ENCODE data around the gene USP48.

Gene USP48

DNA sequence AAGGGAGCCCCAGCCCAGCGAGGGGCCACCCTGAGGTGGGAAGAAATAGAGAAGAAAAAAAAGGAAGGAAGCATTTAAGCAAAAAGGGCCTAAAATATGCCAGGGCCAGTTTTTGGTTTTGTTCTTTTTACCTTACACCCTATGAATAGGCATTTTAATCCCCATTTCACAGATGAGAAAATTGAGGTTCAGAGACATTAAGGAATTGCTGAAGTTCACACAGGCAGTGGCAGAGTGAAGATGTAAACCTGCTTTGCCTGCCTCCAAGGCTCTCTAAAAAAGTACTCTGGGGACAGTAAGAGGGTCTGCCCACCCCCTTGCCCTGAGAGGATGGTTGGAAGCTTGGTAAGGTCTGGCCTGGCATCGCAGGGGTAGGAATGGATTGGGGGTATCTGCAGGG, 133.6 kb downstream of the USP48 start:
- no peak for FAIRE-seq

DNA sequence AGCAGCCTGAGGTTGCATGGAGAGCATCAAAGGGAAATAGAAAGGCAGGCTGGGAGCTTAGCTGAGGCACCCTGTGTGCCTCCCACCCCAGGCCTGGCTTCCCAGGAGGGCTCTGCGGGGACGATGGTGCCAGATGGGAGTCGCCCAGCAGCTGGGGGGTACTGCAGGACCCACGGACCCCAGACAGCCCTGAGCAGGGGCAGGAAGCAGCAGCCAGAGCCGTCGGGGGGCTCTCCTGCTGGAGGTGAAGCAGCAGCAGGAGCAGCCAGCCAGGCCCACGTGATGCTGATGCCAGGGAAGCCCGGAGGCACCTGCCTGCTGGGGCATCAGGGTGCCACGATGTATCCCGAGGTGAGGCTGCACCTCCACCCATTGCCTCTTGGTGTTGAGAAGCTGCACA, 134.2 kb downstream of the USP48 start:
- FAIRE-seq = no peak

DNA sequence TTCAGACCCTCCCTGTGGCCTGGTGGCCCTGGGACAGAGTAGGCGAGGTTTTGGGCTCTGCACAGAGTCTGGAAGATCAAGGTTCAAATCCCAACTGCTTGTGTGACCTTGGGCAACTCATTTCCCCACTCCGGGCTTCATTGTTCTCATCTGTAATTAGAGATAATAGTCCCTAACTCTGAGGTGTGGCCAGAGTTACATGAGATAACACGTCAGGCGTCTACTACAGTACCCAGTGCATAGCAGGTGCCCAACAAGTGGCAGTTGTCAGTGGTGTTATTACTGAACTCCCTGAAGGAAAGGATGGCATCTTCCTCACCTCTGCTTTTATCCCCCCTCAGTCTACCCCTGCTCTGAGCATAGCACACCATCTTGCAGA, 134.6 kb downstream of the USP48 start:
- FAIRE-seq = no peak

DNA sequence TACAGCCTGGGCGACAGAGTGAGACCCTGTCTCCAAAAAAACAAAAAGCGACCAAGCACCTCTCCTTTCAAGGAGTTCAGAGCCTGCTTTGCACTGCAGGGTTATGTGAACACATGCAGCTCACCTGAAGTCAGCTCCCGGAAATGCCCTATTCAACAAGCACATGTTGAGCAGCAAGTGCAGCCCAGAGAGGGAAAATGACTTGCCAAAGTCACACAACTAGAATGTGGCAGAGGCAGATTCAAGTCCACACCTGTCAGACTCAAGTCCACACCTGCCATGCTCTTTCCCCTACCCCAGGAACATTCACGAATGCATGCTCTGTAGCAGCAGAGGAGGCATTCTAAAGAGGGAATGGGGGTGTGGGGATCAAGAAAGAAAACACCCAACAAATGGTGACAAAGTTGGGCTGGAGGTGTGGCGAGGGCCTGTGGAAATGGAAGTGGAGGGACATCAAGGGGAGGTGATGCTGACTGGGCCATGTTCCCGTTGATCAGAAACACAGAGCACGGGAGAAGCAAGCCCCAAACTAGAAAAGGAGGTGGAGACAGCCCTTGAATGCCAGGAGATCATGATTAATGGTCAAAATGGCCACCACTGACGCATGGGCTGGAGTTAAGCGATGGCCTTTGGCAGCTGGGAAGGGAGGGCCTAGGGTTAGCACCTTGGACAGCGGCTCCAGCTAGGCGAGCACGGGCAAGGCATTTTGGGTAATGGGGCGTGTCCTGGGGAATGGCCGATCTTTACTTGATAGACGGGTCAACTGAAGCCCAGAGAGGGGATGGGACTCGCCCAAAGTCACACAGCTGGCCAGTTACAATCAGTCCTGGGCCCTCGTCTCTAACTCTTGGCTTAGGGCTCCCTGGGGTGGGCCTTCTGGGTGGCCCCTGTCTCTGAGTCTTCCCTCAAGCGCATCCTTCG, 135.3 kb downstream of the USP48 start:
- no peak for FAIRE-seq

DNA sequence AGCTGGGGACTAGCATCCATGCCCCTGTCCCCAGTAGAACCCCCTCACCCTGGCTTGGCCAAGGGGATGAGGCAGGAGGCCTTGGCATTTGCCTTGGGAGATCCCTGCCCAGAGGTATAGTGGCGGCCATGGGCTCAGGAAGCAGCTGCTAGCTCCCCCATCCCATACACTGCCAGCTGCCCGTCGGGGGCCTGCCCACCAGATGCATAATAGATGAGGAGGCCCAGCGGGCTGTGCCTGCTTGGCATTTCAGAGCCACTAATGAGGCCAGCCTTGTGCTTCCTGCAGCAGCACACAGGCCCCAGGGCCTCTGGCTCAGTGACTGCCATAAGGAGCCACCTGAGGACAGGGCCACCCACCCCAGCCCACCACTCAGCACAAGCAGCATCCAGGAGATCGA, 137.4 kb downstream of the USP48 start:
- no peak for FAIRE-seq

DNA sequence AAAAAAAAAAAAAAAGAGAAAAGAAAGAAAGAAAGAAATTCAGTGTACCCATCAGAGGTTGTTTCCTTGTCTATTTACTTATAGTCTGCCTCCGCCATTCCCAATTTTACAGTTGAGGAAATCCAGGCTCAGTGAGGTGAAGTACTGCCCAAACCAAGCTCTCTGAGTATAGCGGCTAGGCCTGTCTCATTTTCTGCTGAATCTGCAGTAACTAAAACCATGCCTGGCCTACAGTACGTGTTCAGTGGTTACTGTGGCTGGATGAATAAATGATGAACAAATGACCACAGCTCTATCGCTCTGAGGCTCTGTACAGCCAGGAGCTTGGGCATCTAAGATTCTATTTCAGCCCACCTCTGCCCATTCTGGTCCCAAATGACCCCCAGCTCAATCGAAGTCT, 138.0 kb downstream of the USP48 start:
- FAIRE-seq = no peak

DNA sequence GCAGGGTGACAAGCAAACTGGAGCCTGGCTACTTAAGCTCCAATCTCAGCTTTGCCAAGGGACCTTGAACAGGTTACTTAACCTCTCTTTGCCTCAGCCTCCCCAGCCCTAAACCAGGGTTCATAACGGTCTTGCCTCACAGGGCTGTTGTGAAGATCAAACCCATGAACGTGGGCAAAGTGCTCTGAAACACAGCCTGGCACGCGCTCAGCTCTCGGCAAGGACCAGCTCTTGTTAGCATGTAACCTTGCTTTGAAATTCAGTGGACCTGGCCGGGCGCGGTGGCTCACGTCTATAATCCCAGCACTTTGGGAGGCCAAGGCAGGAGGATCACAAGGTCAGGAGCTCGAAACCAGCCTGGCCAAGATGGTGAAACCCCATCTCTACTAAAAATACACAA, 138.6 kb downstream of the USP48 start:
- no peak for FAIRE-seq

DNA sequence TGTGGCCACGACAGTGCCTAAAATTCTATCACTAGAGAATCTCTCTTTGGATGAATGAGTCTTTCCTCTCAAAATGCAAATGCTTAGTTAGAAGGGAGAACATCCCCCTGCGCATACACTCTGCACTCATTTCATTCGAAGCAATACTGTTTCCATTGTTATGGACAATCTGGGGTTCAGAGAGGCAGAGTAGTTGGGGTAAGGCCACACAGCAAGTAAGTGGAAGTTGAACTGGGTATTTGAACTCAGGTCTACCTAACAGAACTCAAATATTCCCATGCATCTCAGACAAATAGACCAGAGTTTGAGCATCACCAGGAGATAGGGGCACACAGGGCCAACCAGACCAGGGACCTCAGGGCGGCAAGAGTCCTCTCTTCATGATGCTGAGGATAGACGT, 139.3 kb downstream of the USP48 start:
- FAIRE-seq = no peak

DNA sequence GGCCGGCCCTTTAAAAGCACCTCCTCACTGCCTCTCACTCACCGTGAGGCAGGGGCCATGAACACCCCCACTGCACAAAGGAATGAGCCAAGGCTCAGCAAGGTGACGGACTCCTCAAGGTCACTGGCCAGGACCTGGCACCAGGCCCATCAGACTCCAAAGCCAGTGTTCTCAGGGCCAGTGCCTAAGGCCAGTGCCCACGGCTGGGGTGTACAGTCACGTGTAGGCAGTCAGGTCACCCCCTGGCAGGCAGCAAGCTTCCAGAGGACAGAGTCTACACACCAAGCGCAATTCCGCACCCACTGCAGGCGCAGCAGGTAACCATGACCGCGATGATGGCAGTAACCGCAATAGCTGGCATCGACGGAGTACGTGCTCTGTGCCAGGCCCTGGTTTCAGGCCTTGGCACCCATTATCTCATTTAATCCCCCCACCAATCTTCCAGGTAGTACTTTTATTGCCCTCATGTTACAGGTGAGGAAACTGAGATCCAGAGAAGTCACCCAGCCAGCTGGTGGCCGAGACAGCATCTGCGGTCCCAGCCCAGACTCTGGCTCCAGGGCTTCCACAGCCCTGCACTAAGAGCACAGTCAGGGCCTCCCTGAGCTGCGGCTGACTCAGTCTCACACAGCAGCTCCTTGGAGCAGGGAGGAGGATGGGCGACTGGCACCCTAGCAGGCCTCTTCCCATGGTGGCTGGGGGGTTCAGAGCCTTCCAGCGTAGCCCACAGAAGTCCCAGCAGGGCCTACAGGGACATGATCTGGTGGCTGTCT, 140.8 kb downstream of the USP48 start:
- FAIRE-seq = no peak

DNA sequence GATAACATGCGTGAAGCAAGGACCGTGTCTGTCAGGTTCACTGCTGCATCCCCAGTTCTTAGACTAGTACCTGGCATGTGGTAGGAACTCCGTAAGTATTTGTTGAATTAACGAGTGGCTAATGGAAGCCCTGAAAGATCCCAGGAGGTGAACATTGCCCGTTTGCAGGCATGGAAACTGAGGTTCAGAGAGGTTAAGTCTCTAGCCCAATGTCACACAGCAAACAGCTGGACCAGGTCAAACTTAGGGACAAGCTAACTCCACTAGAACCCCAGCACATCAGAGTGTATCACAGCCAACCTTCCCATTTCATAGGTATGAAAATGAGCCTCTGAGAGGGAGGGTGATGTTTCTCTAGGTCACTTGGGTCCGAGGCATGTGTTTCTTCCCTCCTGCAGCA, 141.4 kb downstream of the USP48 start:
- no peak for FAIRE-seq

DNA sequence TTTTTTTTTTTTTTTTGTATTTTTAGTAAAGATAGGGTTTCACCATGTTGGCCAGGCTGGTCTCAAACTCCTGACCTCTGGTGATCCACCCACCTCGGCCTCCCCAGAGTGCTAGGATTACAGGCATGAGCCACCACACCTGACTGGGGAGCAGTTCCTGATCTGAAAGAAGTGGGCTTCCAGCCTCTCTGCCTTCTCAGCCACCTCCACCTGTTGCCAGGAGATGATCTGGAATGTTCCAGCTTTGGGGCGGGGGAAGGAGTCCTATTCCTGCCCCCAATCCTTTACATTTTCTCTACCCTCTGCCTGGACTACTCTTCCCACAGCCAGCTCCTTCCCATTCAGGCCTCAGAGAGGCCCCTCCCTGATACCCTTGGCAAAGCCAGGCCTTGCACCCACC, 141.9 kb downstream of the USP48 start:
- no peak for FAIRE-seq

DNA sequence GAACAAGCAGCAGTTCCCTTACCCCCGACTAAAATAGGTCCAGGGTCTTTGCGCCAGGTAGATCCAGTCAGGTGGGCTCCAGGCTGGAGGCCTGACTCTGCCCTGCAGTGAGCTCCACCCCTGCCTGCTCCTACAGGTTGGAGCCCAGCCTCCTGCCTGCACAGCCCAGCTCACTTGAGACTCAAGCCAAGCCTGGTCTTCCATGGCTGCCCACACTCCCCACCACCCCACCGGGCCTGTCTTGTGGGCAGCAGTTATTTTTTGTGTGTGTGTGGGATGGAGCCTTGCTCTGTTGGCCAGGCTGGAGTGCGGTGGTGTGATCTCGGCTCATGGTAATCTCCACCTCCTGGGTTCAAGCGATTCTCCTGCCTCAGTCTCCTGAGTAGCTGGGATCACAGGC, 142.3 kb downstream of the USP48 start:
- no peak for FAIRE-seq

DNA sequence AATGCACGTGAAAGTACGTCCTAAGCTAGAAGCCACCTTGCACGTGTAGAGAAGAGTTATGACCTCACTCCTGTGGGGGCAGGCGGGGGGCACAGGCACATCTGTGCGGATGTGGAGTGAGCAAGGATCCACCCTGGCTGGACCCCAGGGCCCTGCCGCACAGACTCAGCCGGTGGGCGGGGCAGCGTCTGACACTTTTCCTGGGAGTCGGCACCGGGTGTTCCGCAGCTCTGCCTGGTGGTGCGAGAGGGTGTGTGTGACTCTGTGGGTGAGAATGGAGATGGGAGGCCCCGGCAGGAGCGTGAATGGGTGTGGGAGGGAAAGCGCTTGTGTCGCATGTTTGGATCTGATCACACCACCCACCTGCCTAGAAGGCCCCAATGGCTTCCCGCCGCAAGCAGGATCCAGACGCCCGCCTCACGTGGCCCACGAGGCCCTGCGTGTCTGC, 143.3 kb downstream of the USP48 start:
- FAIRE-seq = no peak

DNA sequence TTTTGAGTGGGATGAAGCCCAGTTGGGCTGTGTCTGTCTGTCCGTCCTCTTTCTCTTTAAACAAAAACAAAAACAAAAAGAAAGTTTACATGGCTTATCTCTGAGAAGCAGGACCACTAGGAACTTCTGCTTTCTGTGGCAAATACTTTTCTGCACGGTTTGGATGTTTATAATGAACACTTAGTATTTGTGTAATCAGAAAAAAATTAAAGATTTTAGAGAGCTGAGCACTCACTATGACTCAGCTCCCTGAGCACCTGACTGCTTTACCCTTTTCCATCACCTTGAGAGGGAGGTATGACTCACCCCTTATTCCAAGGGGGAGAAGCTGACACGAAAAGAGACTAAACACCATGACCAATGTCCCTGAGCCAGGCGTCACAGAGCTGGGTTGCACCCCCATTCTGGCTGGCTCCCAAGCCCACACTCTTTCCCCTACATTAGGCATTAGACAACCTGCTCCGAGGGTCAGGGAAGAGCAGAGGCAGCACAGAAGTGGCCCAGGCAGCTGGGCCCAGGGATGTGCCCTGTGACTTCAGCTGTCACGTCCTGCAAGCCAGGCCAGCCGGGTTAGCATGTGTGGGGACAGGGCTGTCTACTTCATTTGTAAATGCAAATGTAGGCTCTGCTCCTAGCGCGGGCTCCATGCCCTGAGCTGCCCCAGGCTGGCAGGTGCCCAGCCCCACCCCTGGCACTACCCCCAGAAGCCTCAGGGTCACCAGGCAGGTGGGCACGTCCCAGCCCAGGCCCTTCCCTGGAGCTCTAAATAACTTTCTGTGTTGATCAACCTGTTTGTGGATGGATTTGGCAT, 144.2 kb downstream of the USP48 start:
- FAIRE-seq = peak; percentile 99

DNA sequence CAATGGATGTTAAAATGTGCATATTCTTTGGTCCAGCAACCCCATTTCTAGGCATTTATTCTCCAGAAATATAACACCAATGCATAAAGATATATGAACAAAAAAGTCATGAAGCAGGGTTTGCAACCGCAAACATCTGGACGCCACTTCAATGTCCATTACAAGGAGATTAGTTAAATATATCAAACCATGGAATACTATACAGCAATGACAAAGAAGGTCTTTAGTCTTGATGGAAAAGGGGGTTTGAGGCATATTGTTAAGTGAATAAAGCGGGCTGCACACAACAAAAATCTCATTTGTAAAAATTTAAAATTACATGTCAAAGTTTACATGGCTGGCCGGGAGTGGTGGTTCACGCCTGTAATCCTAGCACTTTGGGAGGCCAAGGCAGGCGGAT, 145.4 kb downstream of the USP48 start:
- no peak for FAIRE-seq

DNA sequence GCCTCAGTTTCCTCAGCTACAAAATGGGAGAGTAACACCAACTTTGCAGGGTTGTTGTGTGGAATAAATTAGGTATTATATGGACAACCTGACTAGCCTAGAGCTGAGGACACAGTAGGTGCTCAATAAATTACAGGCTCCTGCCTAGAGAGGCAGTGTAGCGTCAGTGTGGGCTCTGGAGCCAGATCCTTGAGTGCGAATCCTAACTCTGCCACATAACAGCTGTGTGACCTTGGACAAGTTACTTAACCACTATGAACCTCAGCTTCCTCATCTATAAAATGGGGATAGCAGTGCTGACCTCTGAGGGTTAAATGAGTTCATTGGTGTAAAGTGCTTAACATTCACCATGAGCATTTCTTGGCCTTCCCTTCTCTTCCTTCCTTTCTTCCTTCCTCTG, 146.9 kb downstream of the USP48 start:
- FAIRE-seq = no peak

DNA sequence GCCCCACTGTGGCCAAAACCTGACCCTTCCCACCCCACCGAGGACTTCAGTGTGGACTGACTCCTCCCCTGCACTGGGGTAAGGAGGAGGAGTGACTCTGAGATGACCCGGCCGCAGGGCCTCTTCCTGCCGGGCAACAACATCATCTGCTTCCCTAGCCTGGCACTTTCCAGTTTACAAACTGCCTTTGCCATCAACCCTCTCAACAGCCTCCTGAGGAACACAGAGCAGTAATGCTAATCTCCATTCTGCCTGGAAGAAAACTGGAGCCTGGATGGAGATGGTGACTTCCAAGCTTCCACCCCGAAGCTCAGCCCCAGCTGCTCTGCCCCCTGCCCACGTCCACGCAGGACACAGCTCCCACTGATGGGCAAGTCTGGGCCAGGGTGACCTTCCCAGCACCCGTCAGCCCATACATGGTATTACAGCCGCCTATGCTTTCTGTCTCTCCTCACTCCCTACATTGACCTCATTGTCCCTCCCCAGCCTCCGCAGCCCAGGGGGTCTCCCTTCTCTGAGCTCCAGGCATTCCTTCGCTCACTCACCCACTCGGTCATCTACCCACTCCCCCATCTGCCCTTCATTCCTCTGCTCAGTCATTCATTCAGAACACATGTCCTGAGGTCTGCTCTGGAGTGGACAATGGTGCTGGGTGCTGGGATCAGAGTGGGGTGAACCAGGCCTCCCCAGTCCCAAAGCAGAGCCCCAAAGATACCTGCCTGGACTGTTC, 148.0 kb downstream of the USP48 start:
- no peak for FAIRE-seq

DNA sequence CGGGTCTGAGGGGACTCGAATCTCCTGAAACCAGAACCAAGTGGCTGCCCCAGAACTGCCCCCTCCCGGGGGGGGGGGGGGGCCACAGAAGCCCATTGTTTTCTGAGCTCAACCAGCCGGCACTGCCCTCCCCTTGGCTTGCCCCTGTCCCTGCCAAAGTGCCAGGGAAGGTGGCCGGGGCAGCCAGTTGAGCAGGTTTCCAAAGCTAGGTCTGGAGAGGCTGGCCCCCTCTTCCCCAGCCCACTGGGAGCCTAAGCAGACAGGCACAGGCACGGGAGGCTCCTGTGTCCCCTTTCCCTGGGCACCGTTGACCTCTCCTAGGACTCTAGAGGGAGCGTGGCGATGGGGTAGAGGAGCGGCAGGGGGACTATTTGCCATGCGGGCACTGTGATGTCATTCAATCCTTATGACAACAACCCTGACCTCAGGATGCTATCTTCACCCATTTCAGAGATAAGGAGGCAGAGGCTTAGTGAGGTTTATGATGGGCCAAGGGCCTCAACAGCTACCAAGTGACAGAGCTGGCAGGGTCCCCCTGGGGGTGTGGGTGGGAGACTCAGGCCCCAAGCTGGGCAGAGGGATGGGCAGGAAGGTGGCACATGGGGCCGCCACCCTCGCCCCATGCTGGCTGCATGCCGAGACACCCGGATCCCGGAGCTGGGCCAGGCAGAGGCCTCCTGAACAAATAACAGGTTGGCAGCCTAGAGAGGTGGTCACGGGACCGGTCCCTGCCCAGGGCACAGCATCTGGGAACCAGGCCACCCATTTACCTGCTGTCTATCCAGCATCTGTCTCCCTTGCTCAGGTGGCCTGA, 148.8 kb downstream of the USP48 start:
- FAIRE-seq = no peak

DNA sequence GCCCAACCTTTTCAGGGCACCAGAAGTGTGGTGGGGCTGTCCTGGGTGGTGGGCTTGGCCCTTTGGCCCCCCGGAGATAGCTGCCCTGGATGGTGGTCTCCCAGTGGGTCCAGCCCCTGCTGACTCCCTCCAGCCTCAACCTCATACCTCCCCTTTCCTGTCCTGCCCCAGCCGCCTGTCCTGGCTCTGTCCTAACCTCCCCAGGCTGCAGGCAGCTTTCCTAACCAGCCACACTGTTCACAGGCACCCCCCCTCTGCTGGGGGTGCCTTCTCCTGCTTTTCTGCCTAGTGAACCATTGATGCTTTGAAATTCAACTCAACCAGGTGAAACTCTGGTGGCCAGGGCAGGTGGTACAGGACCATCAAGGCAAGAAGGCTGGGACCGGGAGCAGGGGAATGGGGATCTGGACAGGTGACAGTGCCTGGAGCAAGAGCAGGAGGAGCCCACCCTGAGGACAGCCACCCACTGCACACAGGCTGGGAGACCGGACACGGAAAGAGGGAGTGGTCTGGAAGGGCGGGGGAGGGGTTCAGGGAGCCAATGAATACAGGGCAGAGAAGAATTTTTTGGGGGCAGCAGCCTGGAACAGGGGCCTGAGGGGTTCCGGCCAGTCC, 149.7 kb downstream of the USP48 start:
- FAIRE-seq = no peak

DNA sequence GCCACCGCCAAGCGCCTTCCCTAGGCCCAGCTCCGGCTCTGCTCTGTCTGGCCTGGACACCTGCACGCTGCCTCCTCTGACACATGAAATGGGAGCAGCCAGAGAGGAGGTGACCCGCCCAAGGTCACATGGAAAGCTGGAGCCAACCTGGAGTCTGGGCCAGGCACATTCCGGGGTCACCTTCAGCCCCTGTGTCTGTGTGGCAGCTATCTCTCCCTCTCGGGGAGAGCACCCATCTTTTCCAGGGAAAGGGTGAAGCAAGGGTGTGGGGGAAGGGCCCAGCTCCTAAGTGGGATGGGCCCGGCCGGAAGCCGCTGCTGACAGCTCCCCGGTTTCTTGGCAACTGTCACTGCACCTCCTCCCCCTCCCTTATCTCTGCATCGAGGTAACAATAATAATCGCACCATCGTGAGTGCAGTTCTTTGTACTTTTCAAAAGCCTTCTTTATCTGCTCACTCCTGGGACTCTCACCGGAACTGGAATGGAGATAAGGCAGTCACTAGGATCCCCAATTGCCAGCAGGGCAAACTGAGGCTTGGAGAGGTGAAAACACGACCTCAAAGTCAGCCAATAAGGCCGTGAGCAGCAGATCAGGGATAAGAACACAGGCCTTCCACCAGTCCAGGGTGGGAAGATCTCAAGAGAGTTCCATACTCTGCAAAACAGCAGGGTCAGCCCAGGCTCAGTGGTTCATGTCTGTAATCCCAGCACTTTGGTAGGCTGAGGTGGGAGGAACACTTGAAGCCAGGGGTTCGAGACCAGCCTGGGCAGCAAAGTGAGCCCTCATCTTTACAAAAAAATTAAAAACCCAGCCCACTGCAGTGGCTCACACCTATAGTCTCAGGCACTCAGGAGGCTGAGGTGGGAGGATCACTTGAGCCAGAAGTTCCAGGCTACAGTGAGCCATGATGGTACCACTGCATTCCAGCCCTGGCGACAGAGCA, 150.7 kb downstream of the USP48 start:
- no peak for FAIRE-seq

All from islet of Langerhans (tissue), 1 donor.